ENCODE data around the gene ZBTB47.

The ZBTB47 gene

GRCh38 chr3:42637001-42637400 lies 16.5 kb upstream of the ZBTB47 start:
- intact Hi-C loops (cut with DNase I; ENCODE audit: low total_unique reads) = no loop called here
- H3K27me3 ChIP-seq = no peaks in the 10 kb centered on the region
- no peak overlapping the region for H3K4me3 ChIP-seq
- DNase-seq = no peak
- H3K36me3 ChIP-seq = peaks cover 80 to 98% (median 90%) of the 10 kb centered on the region in 3 donors
- peaks cover 0 to 7% (median 0%) of the 10 kb centered on the region in 4 donors for H3K4me1 ChIP-seq
- no peak overlapping the region for H3K27ac ChIP-seq
- no peak for TF ChIP-seq CTCF (IDR thresholded peaks at IDR 0.05)
- H3K9me3 ChIP-seq = no peaks in the 10 kb centered on the region

GRCh38 chr3:42638339-42638842 lies 15.1 kb upstream of the ZBTB47 start:
- no peak for DNase-seq
- intact Hi-C loops (cut with DNase I; ENCODE audit: low total_unique reads) = no loop called here
- Histone ChIP-seq H3K27me3 (no peaks in the 10 kb centered on the region), H3K9me3 (no peaks in the 10 kb centered on the region), H3K36me3 (peaks cover 83 to 97% (median 88%) of the 10 kb centered on the region in 3 donors), H3K4me1 (peaks cover 0 to 7% (median 0%) of the 10 kb centered on the region in 4 donors), H3K4me3 (no peak overlapping the region), H3K27ac (no peak overlapping the region)
- TF ChIP-seq CTCF (IDR thresholded peaks at IDR 0.05) = no peak

- intact Hi-C loops (cut with DNase I; ENCODE audit: low total_unique reads) = no loop called here
- peaks cover 84 to 97% (median 91%) of the 10 kb centered on the region in 3 donors for H3K36me3 ChIP-seq
- no peaks in the 10 kb centered on the region for H3K27me3 ChIP-seq
- peaks cover 0 to 7% (median 0%) of the 10 kb centered on the region in 4 donors for H3K4me1 ChIP-seq
- no peaks in the 10 kb centered on the region for H3K9me3 ChIP-seq
- peak overlapping the region; percentile 7 to 23 for H3K27ac ChIP-seq
- H3K4me3 ChIP-seq = no peak overlapping the region
- no peak for TF ChIP-seq CTCF (IDR thresholded peaks at IDR 0.05)
- DNase-seq = no peak
Measured at GRCh38 chr3:42639192-42639591, 14.3 kb upstream of the ZBTB47 start.

GRCh38 chr3:42640129-42640528 lies 13.4 kb upstream of the ZBTB47 start:
- Histone ChIP-seq H3K36me3 (peaks cover 85 to 99% (median 99%) of the 10 kb centered on the region in 3 donors), H3K9me3 (no peaks in the 10 kb centered on the region), H3K27ac (peak overlapping the region in 1 of 2 donors; percentile 23), H3K27me3 (no peaks in the 10 kb centered on the region), H3K4me3 (no peak overlapping the region), H3K4me1 (peaks cover 0 to 7% (median 0%) of the 10 kb centered on the region in 4 donors)
- intact Hi-C loops (cut with DNase I; ENCODE audit: low total_unique reads) = no loop called here
- no peak for DNase-seq
- no peak for TF ChIP-seq CTCF (IDR thresholded peaks at IDR 0.05)

- H3K9me3 ChIP-seq = no peaks in the 10 kb centered on the region
- peaks cover 0 to 7% (median 0%) of the 10 kb centered on the region in 4 donors for H3K4me1 ChIP-seq
- peak overlapping the region in 1 of 2 donors; percentile 25 for H3K27ac ChIP-seq
- no peak for TF ChIP-seq CTCF (IDR thresholded peaks at IDR 0.05)
- no peak overlapping the region for H3K4me3 ChIP-seq
- no peak for DNase-seq
- peaks cover 84 to 99% (median 98%) of the 10 kb centered on the region in 3 donors for H3K36me3 ChIP-seq
- H3K27me3 ChIP-seq = no peaks in the 10 kb centered on the region
- intact Hi-C loops (cut with DNase I; ENCODE audit: low total_unique reads) = no loop called here
Measured at GRCh38 chr3:42640771-42641370, 12.6 kb upstream of the ZBTB47 start.
